Adrenal gland (tissue), 5 donors: ENCODE measurements around the gene SLC24A4.

Experiments used
- POLR2A ChIP-seq, 2 donors: fragments of 450-650 bp; IDR thresholded peaks; one replicate each; pipeline ENCODE4 v1.6.1; 2017; ENCODE audit warnings: antibody characterized with exemption in 2 of 2, mild to moderate bottlenecking in 2 of 2, moderate library complexity in 1 of 2
- TF ChIP-seq, protein P1 (sequence below), 6 experiments: fragments of 450-650 bp in 4 of 6; fragments of 200-600 bp in 2 of 6; sonication (generic) in 1 of 6; IDR thresholded peaks; 1 replicate in 5 of 6; 2 replicates in 1 of 6; pipeline versions ENCODE4 v1.5.1 to v1.8.0; 2016 to 2021; ENCODE audit warnings: antibody characterized with exemption in 6 of 6, mild to moderate bottlenecking in 2 of 6, moderate library complexity in 1 of 6
- donor health status: DM: no; HTN: no; CAD: no.

GRCh38 chr14:92538412-92538985, 215.5 kb downstream of the SLC24A4 start:
- TF ChIP-seq, protein P1, sequence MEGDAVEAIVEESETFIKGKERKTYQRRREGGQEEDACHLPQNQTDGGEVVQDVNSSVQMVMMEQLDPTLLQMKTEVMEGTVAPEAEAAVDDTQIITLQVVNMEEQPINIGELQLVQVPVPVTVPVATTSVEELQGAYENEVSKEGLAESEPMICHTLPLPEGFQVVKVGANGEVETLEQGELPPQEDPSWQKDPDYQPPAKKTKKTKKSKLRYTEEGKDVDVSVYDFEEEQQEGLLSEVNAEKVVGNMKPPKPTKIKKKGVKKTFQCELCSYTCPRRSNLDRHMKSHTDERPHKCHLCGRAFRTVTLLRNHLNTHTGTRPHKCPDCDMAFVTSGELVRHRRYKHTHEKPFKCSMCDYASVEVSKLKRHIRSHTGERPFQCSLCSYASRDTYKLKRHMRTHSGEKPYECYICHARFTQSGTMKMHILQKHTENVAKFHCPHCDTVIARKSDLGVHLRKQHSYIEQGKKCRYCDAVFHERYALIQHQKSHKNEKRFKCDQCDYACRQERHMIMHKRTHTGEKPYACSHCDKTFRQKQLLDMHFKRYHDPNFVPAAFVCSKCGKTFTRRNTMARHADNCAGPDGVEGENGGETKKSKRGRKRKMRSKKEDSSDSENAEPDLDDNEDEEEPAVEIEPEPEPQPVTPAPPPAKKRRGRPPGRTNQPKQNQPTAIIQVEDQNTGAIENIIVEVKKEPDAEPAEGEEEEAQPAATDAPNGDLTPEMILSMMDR (IDR thresholded peaks at IDR 0.05): no peak
- TF ChIP-seq POLR2A (IDR thresholded peaks at IDR 0.05): no peak
